Body of pancreas (tissue), 4 donors: Measurements from ENCODE around the gene WDFY3.

Source experiments
- POLR2A ChIP-seq, 3 donors: fragments of 450-650 bp; IDR thresholded peaks; one replicate each; pipeline ENCODE4 v1.6.1; 2016; ENCODE audit warnings: antibody characterized with exemption in 3 of 3, mild to moderate bottlenecking in 2 of 3
- TF ChIP-seq, protein P1 (sequence below), 7 experiments: fragments of 450-650 bp in 4 of 7; fragments of 200-600 bp in 3 of 7; sonication (generic) in 3 of 7; IDR thresholded peaks; one replicate each; pipeline ENCODE4 v1.5.1; 2016 to 2019; ENCODE audit warnings: antibody characterized with exemption in 7 of 7

DNA sequence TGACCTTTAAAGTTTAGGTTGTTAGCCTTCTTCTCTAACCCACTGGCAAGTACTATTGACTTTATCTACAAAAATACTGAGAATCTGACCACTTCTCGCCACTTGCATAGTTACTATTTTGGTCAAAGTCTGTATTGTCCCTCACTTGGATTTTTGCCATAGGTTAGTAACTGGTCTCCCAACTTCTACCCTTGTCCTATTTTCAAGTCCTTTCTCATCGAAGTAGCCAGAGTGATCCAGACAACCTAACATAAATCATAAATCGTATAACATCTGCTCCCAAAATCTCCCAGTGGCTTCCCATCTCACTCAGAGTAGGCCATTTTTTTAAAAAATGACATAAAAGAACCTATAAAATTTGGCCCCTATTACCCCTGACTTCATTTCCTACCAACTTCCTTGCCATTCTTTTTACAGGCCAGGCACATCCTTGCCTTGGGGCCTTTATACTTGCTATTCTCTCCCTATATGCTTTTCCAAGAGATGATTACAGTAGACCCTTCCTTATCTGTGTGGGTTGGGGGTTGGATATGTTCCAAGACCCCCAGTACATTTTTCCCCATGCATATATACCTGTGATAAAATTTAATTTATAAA, 29.0 kb downstream of the WDFY3 start:
- TF ChIP-seq, protein P1, sequence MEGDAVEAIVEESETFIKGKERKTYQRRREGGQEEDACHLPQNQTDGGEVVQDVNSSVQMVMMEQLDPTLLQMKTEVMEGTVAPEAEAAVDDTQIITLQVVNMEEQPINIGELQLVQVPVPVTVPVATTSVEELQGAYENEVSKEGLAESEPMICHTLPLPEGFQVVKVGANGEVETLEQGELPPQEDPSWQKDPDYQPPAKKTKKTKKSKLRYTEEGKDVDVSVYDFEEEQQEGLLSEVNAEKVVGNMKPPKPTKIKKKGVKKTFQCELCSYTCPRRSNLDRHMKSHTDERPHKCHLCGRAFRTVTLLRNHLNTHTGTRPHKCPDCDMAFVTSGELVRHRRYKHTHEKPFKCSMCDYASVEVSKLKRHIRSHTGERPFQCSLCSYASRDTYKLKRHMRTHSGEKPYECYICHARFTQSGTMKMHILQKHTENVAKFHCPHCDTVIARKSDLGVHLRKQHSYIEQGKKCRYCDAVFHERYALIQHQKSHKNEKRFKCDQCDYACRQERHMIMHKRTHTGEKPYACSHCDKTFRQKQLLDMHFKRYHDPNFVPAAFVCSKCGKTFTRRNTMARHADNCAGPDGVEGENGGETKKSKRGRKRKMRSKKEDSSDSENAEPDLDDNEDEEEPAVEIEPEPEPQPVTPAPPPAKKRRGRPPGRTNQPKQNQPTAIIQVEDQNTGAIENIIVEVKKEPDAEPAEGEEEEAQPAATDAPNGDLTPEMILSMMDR (IDR thresholded peaks at IDR 0.05), result no peak
- TF ChIP-seq POLR2A (IDR thresholded peaks at IDR 0.05), result no peak
